Smooth muscle cell (in vitro differentiated cells): ENCODE measurements around the gene USH1G. TPM values are rescaled to one million over a fixed set of nuclear protein-coding genes. Genes with fewer than 3 reads are reported as not detected.
"Not testable (repeated sequence)": the region's sequence is repeated elsewhere in the genome, so short reads cannot be mapped to it uniquely, and the experiment has no call there.

ENCODE experiments used
- DNase-seq: peaks from one replicate; lab custom pipeline; 2025; ENCODE audit not compliant: unreplicated experiment; lab: John Stamatoyannopoulos, UW
- H2AFZ ChIP-seq: fragments of 200-600 bp; sonication (generic); 2 replicates; pipeline ENCODE4 v1.6.0; 2016; ENCODE audit warnings: antibody characterized with exemption, low read depth, mild to moderate bottlenecking
- H3F3A ChIP-seq: fragments of 200-600 bp; sonication (generic); 2 replicates; pipeline ENCODE4 v1.6.0; 2017; ENCODE audit warnings: antibody characterized with exemption, low read depth
- H3K27ac ChIP-seq: fragments of 200-600 bp; sonication (generic); 2 replicates; pipeline ENCODE4 v1.5.1; 2016; ENCODE audit warnings: low read depth, mild to moderate bottlenecking
- H3K27me3 ChIP-seq: fragments of 200-600 bp; sonication (generic); 2 replicates; pipeline ENCODE4 v1.6.1; 2016; ENCODE audit warnings: low read depth, mild to moderate bottlenecking
- H3K36me3 ChIP-seq: fragments of 200-600 bp; sonication (generic); 2 replicates; pipeline ENCODE4 v1.5.1; 2016; ENCODE audit warnings: low read depth
- H3K4me1 ChIP-seq: fragments of 200-600 bp; sonication (generic); 2 replicates; pipeline ENCODE4 v1.5.1; 2016; ENCODE audit warnings: low read depth
- H3K4me2 ChIP-seq: fragments of 200-600 bp; sonication (generic); 2 replicates; pipeline ENCODE4 v1.6.0; 2016; ENCODE audit warnings: mild to moderate bottlenecking
- H3K4me3 ChIP-seq: fragments of 200-600 bp; sonication (generic); 2 replicates; pipeline ENCODE4 v1.5.1; 2016; ENCODE audit warnings: mild to moderate bottlenecking
- H3K79me2 ChIP-seq: fragments of 200-600 bp; sonication (generic); 2 replicates; pipeline ENCODE4 v1.6.0; 2016; ENCODE audit warnings: low read depth, mild to moderate bottlenecking
- H3K9ac ChIP-seq: fragments of 200-600 bp; sonication (generic); 2 replicates; pipeline ENCODE4 v1.6.0; 2016; ENCODE audit warnings: low read depth
- H3K9me3 ChIP-seq: fragments of 200-600 bp; sonication (generic); replicated peaks from 2 replicates; pipeline ENCODE4 v1.5.1; 2016; ENCODE audit warnings: low read depth
- H4K20me1 ChIP-seq: fragments of 200-600 bp; sonication (generic); 2 replicates; pipeline ENCODE4 v1.6.0; 2016; ENCODE audit warnings: low read depth
- CTCF ChIP-seq: fragments of 200-600 bp; sonication (generic); IDR thresholded peaks from 2 replicates; pipeline ENCODE4 v1.5.1; 2017; ENCODE audit warnings: borderline replicate concordance, mild to moderate bottlenecking, antibody characterized with exemption; ENCODE audit not compliant: insufficient read depth, poor library complexity, severe bottlenecking
- WGBS: methylation state at CpG from one replicate; pipeline ENCODE4 v1.1.7; 2016; ENCODE audit warnings: low lambda C conversion rate; 5-methylcytosine and 5-hydroxymethylcytosine counted together
- polyA plus RNA-seq: library from polyadenylated mRNA; unstranded; fragments of >200 nt; fragmentation: Nextera tagmentation; extraction: Ambion mirVana; gene quantifications from 2 replicates; pipeline ENCODE4 v1.2.1, GENCODE V29; 2016
- total RNA-seq: library from RNA; depleted of rRNA; stranded (reverse); fragments of >200 nt; gene quantifications from 2 replicates; pipeline ENCODE4 v1.2.3, GENCODE V29; 2014

USH1G gene
- total and polyA plus RNA-seq, 2 experiments from 2014 or later: 0.32 to 0.49 TPM

GRCh38 chr17:74907012-74907411 lies 16.0 kb downstream of the USH1G start:
- 94% methylated on average over 23 of the region's 34 CpGs for WGBS
- no peak for TF ChIP-seq CTCF
- Histone ChIP-seq H3K9me3 (no peaks in the 10 kb centered on the region), H3F3A (no peaks in the 10 kb centered on the region), H3K36me3 (no peaks in the 10 kb centered on the region), H3K79me2 (no peaks in the 10 kb centered on the region), H2AFZ (no peak overlapping the region), H3K4me2 (no peak overlapping the region), H3K27ac (no peak overlapping the region), H4K20me1 (no peaks in the 10 kb centered on the region), H3K4me3 (no peak overlapping the region), H3K27me3 (no peaks in the 10 kb centered on the region), H3K4me1 (no peaks in the 10 kb centered on the region), H3K9ac (no peak overlapping the region)
- DNase-seq: no peak

- H3K4me3 ChIP-seq, H3K36me3 ChIP-seq, H3K9ac ChIP-seq, DNase-seq, H3K27me3 ChIP-seq, H3K4me2 ChIP-seq, H3F3A ChIP-seq, H4K20me1 ChIP-seq, H3K27ac ChIP-seq, H3K4me1 ChIP-seq, H2AFZ ChIP-seq, H3K9me3 ChIP-seq, H3K79me2 ChIP-seq: not testable (repeated sequence)
- WGBS: 83% methylated on average over 6 of the region's 6 CpGs
Measured at GRCh38 chr17:74906214-74906793, 16.8 kb downstream of the USH1G start.

GRCh38 chr17:74904687-74905409 lies 18.2 kb downstream of the USH1G start:
- H3K9me3 ChIP-seq: no peaks in the 10 kb centered on the region
- no peak for TF ChIP-seq CTCF
- no peaks in the 10 kb centered on the region for H3K79me2 ChIP-seq
- no peak for DNase-seq
- H3K4me1 ChIP-seq: no peaks in the 10 kb centered on the region
- no peak overlapping the region for H2AFZ ChIP-seq
- H3K9ac ChIP-seq: no peak overlapping the region
- H4K20me1 ChIP-seq: no peaks in the 10 kb centered on the region
- H3K27me3 ChIP-seq: no peaks in the 10 kb centered on the region
- no peak overlapping the region for H3K4me2 ChIP-seq
- H3K36me3 ChIP-seq: no peaks in the 10 kb centered on the region
- no peak overlapping the region for H3K27ac ChIP-seq
- 84% methylated on average over 7 of the region's 7 CpGs for WGBS
- H3F3A ChIP-seq: no peaks in the 10 kb centered on the region
- H3K4me3 ChIP-seq: no peak overlapping the region

- no peak overlapping the region for H3K9ac ChIP-seq
- 88% methylated on average over 6 of the region's 6 CpGs for WGBS
- H2AFZ ChIP-seq: no peak overlapping the region
- TF ChIP-seq CTCF: no peak
- no peaks in the 10 kb centered on the region for H3K79me2 ChIP-seq
- no peak overlapping the region for H3K27ac ChIP-seq
- no peaks in the 10 kb centered on the region for H4K20me1 ChIP-seq
- H3K4me1 ChIP-seq: no peaks in the 10 kb centered on the region
- no peak overlapping the region for H3K4me3 ChIP-seq
- H3K27me3 ChIP-seq: no peaks in the 10 kb centered on the region
- no peaks in the 10 kb centered on the region for H3K9me3 ChIP-seq
- H3K36me3 ChIP-seq: no peaks in the 10 kb centered on the region
- DNase-seq: no peak
- H3F3A ChIP-seq: no peaks in the 10 kb centered on the region
- no peak overlapping the region for H3K4me2 ChIP-seq
Measured at GRCh38 chr17:74903671-74904070, 19.4 kb downstream of the USH1G start.
